MM.1S (cell line): Measurements from ENCODE around the gene DNAH10.
A peak's percentile ranks its signal among the peaks of the same experiment; 100 is the strongest.

Experiments
- DNase-seq: peaks from one replicate; pipeline ENCODE4 v3.0.0-alpha.2; 2015
- H2AFZ ChIP-seq: fragments of 300-600 bp; sonication (generic); 2 replicates; pipeline ENCODE4 v1.6.0; 2016; ENCODE audit warnings: antibody characterized with exemption, low read length
- H3F3A ChIP-seq: fragments of 300-600 bp; sonication (generic); 2 replicates; pipeline ENCODE4 v1.6.1; 2016; ENCODE audit warnings: mild to moderate bottlenecking, antibody characterized with exemption, low read length, moderate library complexity, mixed read lengths; ENCODE audit not compliant: insufficient read depth
- H3K27ac ChIP-seq: fragments of 300-600 bp; sonication (generic); 2 replicates; pipeline ENCODE4 v1.5.1; 2016; ENCODE audit warnings: mild to moderate bottlenecking, low read length
- H3K27me3 ChIP-seq: fragments of 300-600 bp; sonication (generic); replicated peaks from 2 replicates; pipeline ENCODE4 v1.6.0; 2016; ENCODE audit warnings: low read length; ENCODE audit not compliant: insufficient read depth
- H3K36me3 ChIP-seq: fragments of 300-600 bp; sonication (generic); replicated peaks from 2 replicates; pipeline ENCODE4 v1.6.1; 2016; ENCODE audit warnings: mild to moderate bottlenecking, low read length, mixed read lengths; ENCODE audit not compliant: insufficient read depth
- H3K4me1 ChIP-seq: fragments of 300-600 bp; sonication (generic); 2 replicates; pipeline ENCODE4 v1.6.1; 2016; ENCODE audit warnings: low read length, mixed read lengths
- H3K4me2 ChIP-seq: fragments of 300-600 bp; sonication (generic); 2 replicates; pipeline ENCODE4 v1.6.0; 2016; ENCODE audit warnings: low read depth, low read length
- H3K4me3 ChIP-seq: fragments of 300-600 bp; sonication (generic); 2 replicates; pipeline ENCODE4 v1.5.1; 2016; ENCODE audit warnings: low read length, mixed read lengths
- H3K79me2 ChIP-seq: fragments of 300-600 bp; sonication (generic); 2 replicates; pipeline ENCODE4 v1.6.1; 2016; ENCODE audit warnings: mixed run types, low read length, mixed read lengths
- H3K9ac ChIP-seq: fragments of 300-600 bp; sonication (generic); 2 replicates; pipeline ENCODE4 v1.6.1; 2016; ENCODE audit warnings: low read length, mixed read lengths
- H3K9me2 ChIP-seq: fragments of 300-600 bp; sonication (generic); replicated peaks from 2 replicates; pipeline ENCODE4 v1.6.1; 2016; ENCODE audit warnings: mild to moderate bottlenecking, low read length, mixed read lengths; ENCODE audit not compliant: insufficient read depth
- H3K9me3 ChIP-seq: fragments of 300-600 bp; sonication (generic); replicated peaks from 2 replicates; pipeline ENCODE4 v1.6.1; 2016; ENCODE audit warnings: mild to moderate bottlenecking, low read length, mixed read lengths; ENCODE audit not compliant: insufficient read depth
- H4K20me1 ChIP-seq: fragments of 300-600 bp; sonication (generic); 2 replicates; pipeline ENCODE4 v1.6.1; 2016; ENCODE audit warnings: mild to moderate bottlenecking, low read length, moderate library complexity, mixed read lengths; ENCODE audit not compliant: insufficient read depth
- EZH2 ChIP-seq: fragments of 300-600 bp; sonication (generic); optimal IDR thresholded peaks from 2 replicates; pipeline ENCODE3; 2017; ENCODE audit warnings: low read depth, mild to moderate bottlenecking, antibody characterized with exemption, low read length, mixed read lengths
- EZH2phosphoT487 ChIP-seq: fragments of 300-600 bp; sonication (generic); IDR thresholded peaks from 2 replicates; pipeline ENCODE4 v1.6.1; 2018; ENCODE audit warnings: antibody characterized with exemption, low read length
- TF ChIP-seq, protein P1 (sequence below): fragments of 300-600 bp; sonication (generic); IDR thresholded peaks from 2 replicates; pipeline ENCODE4 v1.5.1; 2016; ENCODE audit warnings: antibody characterized with exemption, low read length, mixed read lengths

The DNAH10 gene

DNA sequence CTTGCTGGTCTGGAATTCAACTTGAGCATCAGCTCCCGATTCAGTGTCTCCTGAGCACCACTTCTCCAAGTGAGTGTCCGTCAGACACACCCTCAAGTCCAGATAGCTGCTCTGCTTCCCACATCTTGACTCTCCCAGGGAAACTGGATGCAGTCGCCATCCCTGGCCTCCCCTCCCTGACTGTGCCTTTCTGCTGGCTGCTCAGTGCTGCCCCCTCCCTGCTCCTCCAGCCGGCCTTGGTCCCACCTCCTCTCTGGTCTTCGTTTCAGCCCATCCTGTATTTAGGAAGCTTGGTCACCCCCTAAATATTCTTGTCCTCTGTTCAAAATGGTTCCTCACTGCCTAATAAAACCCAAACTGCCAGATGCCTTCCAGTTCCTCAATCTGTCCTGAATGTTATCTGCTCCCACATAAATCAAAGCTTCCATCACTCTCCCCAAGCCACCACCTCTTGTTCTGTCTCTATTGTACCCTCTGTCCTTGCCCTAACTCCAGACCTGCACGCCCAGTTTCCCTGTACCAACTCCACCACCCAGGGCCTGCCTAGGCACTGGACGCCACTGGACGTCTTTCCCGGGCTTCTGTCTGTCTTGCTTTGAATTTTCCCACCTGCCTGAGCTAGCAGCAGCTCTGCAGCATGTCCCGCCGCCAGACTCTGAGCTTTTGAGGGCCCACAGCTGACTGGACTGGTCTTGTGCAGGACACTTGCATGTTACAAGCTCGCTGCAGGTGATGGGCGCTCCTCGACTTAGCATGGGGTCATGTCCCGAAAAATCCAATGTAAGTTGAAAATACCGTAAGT, 176.8 kb downstream of the DNAH10 start:
- H3F3A ChIP-seq = no peaks in the 10 kb centered on the region
- H3K9ac ChIP-seq = no peak overlapping the region
- no peak overlapping the region for H3K4me3 ChIP-seq
- no peak overlapping the region for H3K27ac ChIP-seq
- no peak for DNase-seq
- no peak overlapping the region for H2AFZ ChIP-seq
- H3K4me1 ChIP-seq = no peaks in the 10 kb centered on the region
- no peaks in the 10 kb centered on the region for H4K20me1 ChIP-seq
- TF ChIP-seq, protein P1, sequence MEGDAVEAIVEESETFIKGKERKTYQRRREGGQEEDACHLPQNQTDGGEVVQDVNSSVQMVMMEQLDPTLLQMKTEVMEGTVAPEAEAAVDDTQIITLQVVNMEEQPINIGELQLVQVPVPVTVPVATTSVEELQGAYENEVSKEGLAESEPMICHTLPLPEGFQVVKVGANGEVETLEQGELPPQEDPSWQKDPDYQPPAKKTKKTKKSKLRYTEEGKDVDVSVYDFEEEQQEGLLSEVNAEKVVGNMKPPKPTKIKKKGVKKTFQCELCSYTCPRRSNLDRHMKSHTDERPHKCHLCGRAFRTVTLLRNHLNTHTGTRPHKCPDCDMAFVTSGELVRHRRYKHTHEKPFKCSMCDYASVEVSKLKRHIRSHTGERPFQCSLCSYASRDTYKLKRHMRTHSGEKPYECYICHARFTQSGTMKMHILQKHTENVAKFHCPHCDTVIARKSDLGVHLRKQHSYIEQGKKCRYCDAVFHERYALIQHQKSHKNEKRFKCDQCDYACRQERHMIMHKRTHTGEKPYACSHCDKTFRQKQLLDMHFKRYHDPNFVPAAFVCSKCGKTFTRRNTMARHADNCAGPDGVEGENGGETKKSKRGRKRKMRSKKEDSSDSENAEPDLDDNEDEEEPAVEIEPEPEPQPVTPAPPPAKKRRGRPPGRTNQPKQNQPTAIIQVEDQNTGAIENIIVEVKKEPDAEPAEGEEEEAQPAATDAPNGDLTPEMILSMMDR = 0 out of 2 replicates have a peak, but pooled peaks have one; percentile 4
- TF ChIP-seq EZH2phosphoT487 = no peak
- no peak for TF ChIP-seq EZH2
- H3K9me2 ChIP-seq = no peaks in the 10 kb centered on the region
- no peaks in the 10 kb centered on the region for H3K9me3 ChIP-seq
- H3K36me3 ChIP-seq = no peaks in the 10 kb centered on the region
- no peaks in the 10 kb centered on the region for H3K27me3 ChIP-seq
- H3K79me2 ChIP-seq = no peaks in the 10 kb centered on the region
- H3K4me2 ChIP-seq = no peak overlapping the region

DNA sequence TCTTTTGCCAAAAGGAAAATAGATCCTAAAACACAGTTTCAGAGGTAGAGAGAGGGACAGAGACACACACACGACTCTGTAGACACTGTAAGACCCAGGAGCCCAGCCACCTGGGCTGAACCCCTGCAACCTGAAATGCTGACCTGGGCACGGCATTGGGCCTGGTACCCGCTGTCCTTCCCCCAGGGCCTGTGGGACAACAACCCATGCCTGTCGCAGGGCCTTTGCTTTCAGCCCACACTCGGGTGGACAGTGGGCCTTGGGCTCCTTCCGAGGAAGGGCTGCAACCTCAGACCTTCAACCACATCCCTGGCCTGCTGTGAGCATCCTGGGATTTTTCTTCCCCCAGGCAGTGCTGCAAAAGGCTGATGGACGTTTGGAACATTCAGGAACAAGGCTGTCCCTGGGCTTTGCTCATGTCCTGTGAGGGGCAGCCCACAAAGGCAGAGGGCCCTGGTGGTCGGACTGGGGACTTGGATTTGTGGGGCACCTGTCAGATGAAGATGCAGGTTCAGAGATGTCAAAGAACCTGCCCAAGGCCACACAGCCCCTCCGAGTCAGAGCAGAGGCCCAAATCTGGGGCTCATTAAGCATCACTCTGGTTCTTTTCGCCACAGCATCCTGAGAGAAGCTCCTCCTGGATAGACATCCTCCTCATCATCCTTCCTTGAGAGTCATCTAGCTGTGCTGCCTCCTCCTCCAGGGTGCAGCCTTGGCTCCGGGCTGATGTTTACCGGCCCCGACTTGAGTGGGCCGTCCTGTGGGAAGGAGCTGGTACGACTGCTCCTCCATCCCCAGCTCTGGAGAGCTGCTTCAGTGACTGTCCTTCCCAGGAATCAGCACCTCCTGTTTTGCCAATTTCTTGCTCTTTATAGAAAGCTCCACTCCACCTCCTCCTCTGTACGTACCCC, 177.9 kb downstream of the DNAH10 start:
- no peak overlapping the region for H3K27ac ChIP-seq
- H3K9me3 ChIP-seq = no peaks in the 10 kb centered on the region
- no peak overlapping the region for H3K4me3 ChIP-seq
- H3K9me2 ChIP-seq = no peaks in the 10 kb centered on the region
- H3K4me1 ChIP-seq = no peaks in the 10 kb centered on the region
- H3K36me3 ChIP-seq = no peaks in the 10 kb centered on the region
- no peaks in the 10 kb centered on the region for H3K79me2 ChIP-seq
- H2AFZ ChIP-seq = no peak overlapping the region
- H3F3A ChIP-seq = no peaks in the 10 kb centered on the region
- no peak overlapping the region for H3K4me2 ChIP-seq
- H3K27me3 ChIP-seq = no peaks in the 10 kb centered on the region
- no peaks in the 10 kb centered on the region for H4K20me1 ChIP-seq
- DNase-seq = no peak
- no peak overlapping the region for H3K9ac ChIP-seq
- no peak for TF ChIP-seq EZH2phosphoT487
- TF ChIP-seq, protein P1 = no peak
- TF ChIP-seq EZH2 = no peak

DNA sequence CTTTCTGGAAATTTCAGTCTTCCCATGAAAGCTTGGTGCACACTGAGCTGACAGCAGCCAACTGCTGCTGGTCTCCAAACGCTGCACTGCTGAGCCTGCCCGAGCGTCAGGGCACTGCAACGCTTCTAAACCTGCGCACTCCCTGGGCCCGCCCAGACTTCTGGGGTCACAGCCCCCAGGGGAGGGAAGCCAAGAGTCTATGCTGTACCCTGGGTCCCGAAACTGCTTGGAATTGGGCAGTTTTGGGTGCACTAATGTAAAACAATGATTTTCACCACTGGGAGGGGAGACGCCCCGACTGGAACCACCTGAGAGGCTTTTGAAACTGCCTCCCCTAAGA, 178.5 kb downstream of the DNAH10 start:
- no peak overlapping the region for H3K4me3 ChIP-seq
- DNase-seq = no peak
- no peak overlapping the region for H3K4me2 ChIP-seq
- no peaks in the 10 kb centered on the region for H3K9me2 ChIP-seq
- TF ChIP-seq, protein P1 = no peak
- TF ChIP-seq EZH2 (no peak), EZH2phosphoT487 (no peak)
- no peaks in the 10 kb centered on the region for H3K27me3 ChIP-seq
- H2AFZ ChIP-seq = no peak overlapping the region
- no peaks in the 10 kb centered on the region for H3K79me2 ChIP-seq
- H3K4me1 ChIP-seq = no peaks in the 10 kb centered on the region
- no peaks in the 10 kb centered on the region for H4K20me1 ChIP-seq
- H3K9ac ChIP-seq = no peak overlapping the region
- H3F3A ChIP-seq = no peaks in the 10 kb centered on the region
- no peaks in the 10 kb centered on the region for H3K36me3 ChIP-seq
- H3K9me3 ChIP-seq = no peaks in the 10 kb centered on the region
- H3K27ac ChIP-seq = no peak overlapping the region
